Measurements from ENCODE around the gene PPM1E.

DNA sequence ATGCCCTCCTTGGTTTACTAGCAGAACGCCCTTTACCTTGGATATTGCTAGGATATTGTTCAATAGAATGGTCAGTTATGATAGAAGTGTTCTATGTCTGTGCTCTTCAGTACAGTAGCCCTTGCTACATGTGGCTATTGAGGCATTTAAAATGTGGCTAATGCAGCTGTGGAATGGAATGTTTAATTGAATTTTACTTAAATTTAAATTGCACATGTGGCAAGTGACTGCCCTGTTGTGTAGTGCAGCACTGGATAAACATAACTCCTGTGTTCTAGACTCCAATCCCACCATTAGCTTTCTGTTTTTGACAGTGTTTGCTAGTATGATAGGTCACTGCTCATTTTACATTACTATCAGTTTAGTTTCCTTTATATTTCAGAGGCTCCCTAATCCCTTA is 33.4 kb upstream of the PPM1E start:
- TF ChIP-seq, protein P1, sequence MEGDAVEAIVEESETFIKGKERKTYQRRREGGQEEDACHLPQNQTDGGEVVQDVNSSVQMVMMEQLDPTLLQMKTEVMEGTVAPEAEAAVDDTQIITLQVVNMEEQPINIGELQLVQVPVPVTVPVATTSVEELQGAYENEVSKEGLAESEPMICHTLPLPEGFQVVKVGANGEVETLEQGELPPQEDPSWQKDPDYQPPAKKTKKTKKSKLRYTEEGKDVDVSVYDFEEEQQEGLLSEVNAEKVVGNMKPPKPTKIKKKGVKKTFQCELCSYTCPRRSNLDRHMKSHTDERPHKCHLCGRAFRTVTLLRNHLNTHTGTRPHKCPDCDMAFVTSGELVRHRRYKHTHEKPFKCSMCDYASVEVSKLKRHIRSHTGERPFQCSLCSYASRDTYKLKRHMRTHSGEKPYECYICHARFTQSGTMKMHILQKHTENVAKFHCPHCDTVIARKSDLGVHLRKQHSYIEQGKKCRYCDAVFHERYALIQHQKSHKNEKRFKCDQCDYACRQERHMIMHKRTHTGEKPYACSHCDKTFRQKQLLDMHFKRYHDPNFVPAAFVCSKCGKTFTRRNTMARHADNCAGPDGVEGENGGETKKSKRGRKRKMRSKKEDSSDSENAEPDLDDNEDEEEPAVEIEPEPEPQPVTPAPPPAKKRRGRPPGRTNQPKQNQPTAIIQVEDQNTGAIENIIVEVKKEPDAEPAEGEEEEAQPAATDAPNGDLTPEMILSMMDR (IDR thresholded peaks at IDR 0.05) = no peak
- TF ChIP-seq EP300 (IDR thresholded peaks at IDR 0.05) = no peak
- TF ChIP-seq POLR2A (IDR thresholded peaks at IDR 0.05) = no peak
